HG03139 (cell line): Measurements from ENCODE around the gene LKAAEAR1.

ENCODE experiments used
- ATAC-seq: cut with Tn5 transposase; IDR thresholded peaks from one replicate; pipeline ENCODE4 v1.9.1; 2021; ENCODE audit not compliant: unreplicated experiment

LKAAEAR1 gene

GRCh38 chr20:64068386-64069208 is 15.6 kb downstream of the LKAAEAR1 start:
- no peak for ATAC-seq

- ATAC-seq: no peak
Observed at GRCh38 chr20:64067733-64068307, 16.4 kb downstream of the LKAAEAR1 start.

DNA sequence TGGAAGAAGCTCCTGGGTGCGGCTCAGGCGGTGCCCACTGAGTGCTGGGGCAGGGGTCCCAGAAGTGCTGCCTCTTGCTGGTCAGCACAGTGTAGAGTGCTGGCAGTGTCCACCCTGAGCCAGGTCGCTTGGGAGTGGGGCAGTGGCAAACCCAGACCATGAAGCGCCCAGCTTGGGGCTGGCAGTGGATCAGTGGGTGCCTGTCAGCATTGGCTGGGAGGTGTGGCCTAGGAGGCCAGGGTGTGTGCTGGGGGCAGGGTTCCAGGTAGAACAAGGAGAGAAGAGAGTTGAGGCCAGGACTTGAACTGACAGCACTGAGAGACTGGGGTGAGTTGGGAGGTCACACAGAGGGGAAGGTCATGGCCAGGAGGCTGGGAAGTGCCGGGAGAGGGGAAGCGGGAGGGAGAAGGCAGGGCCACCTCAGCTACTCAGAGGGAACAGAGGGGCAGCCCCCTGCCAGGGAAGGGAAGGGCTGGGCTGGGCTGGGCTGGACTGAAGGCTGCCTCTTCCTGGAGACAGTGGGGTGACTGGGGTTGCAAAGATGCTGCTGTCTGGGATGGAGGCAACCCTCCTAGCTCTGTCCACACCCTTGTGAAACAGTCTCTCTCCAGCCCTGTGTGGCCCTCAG is 17.1 kb downstream of the LKAAEAR1 start:
- no peak for ATAC-seq

DNA sequence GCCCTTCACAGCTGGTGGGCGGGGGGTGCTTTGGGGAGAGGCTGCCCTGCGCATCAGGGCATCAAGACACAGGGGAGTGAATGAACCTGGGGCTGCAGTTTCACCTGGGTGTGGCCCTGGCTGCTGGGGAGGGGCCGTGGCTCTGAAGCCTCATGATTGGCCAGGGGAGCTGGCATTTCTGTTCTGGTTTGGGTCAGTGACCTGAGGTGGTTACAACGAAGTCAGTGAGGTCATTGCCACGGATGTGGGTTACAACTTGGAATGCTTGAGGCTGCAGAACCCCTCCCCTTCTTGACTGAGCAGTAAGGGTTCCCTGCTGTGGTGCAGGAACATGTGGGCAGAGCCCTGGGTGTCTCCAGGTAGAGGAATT is 18.2 kb downstream of the LKAAEAR1 start:
- ATAC-seq: no peak

DNA sequence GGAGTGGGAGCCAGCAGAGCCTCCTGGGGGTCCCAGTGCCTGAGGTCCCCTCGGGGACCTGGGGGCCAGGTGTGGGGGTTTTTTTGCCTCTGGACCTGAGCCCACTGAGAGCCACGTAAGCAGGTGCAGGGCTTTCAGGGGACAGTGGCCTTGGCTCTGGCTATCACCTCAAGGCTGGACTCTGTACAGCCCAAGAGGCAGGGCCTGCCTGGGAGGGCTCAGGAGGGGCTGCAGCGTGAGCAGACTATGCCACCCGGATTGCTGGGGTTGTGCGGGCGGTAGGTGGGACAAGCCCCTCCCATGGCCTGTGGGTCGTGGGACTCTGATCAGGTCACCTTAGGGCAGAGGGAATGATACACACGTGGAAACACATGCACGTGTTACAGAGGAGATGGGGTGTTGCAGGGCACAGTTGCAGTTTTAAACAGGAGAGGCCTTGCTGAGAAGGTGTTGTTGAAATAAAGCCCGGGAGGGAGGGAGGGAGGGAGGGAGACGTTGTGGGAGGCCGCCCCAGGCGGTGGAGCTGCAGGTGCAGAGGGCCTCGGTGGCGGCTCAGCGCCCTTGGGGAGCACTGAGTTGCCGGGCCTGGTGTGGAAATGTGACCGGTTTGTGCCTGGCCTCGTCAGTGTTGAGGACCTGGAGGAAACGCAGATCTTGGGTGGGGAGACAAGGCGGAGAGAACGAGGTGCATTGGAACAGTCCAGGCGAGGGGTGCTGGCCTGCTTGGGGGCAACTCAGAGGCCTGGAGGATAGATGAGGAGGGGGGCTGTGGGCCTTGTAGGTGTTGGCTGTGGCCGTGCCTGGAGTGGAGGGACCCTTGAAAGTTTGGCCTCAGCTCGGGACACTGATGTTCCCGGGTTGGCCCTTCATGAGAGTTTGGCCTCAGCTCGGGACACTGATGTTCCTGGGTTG is 18.9 kb downstream of the LKAAEAR1 start:
- no peak for ATAC-seq

- no peak for ATAC-seq
Observed at GRCh38 chr20:64064145-64064698, 20.0 kb downstream of the LKAAEAR1 start.

DNA sequence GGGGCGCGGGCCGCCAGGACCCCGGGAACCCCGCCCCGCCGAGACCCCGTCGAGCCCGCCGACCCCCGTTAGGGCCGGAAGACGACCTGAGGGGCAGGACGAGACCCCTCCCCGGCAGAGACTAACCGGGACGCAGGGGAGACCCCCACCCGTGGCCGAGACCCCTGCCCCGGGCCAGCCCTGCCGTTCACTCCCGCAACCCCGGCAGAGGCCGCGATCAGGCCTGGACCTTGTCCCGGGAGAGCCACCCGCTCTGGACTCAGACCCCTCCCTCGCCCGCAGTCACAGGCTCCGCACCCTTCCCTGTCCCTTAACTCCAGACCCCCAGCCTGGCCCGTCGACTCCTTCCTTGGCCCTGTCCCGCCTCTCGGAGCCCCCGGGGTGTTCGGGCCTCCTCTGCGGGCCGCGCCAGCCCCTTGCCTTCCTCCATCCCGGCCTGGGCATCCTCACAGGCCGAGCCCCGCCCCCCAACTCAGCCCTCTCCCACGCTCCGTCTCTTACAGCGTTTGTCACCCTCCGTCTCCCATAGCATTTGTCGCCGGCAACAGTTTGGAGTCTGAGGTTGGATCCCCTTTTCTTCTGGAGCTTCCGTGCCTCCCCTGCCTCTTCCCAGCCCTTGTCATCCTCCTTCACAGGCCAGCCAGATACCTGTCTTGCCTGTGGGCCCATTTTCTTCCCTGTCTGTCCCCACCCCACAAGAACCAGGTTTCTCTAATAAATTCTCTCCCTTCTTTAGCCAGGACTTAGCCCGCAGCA is 20.6 kb downstream of the LKAAEAR1 start:
- no peak for ATAC-seq

DNA sequence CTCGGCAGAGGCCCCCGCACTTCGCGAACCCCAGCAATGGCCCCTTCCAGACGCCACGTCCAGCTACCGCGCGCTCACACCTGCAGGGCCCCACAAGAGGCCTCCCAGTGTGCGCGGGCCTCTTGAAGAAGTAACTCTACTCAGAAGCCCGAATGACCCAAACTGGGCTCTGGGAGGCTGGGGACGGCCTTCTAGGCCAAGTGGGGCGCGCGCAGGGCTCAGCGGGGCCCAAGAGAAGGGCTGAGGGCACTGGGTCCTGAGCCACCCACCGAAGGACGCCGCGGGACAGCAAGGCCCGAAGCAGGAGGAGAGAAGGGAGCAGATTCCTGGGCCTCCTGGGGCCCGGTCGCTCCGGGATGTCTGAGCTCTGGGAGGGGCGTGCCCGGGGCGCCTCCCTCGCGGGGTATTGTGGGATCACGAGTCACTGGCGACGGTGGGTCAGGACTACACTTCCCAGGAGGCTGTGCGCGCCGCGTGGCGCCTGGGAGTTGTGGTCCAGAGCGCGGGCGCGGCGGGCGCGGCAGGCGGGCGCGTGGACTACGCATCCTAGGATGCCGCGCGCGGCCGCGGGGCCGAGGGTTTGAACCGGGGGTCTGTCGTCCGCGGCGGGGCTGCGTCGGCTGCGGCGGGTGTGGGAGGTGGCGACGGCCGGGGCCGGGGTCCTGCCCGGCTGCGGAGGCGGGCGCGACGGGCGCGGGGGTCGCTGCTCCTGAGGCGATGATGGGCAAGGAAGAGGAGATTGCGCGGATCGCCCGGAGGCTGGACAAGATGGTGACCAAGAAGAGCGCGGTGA is 21.4 kb downstream of the LKAAEAR1 start, which contains the start of gene TCEA2:
Gene TCEA2, plus strand, starts transcription at position 603 of the 793 bp plus-strand sequence. Its CDS starts 115 bp downstream, at position 718.
- peak; percentile 76 for ATAC-seq

GRCh38 chr20:64062276-64062595 is 22.0 kb downstream of the LKAAEAR1 start:
- no peak for ATAC-seq

- no peak for ATAC-seq
Observed at GRCh38 chr20:64058536-64058935, 25.7 kb downstream of the LKAAEAR1 start.

DNA sequence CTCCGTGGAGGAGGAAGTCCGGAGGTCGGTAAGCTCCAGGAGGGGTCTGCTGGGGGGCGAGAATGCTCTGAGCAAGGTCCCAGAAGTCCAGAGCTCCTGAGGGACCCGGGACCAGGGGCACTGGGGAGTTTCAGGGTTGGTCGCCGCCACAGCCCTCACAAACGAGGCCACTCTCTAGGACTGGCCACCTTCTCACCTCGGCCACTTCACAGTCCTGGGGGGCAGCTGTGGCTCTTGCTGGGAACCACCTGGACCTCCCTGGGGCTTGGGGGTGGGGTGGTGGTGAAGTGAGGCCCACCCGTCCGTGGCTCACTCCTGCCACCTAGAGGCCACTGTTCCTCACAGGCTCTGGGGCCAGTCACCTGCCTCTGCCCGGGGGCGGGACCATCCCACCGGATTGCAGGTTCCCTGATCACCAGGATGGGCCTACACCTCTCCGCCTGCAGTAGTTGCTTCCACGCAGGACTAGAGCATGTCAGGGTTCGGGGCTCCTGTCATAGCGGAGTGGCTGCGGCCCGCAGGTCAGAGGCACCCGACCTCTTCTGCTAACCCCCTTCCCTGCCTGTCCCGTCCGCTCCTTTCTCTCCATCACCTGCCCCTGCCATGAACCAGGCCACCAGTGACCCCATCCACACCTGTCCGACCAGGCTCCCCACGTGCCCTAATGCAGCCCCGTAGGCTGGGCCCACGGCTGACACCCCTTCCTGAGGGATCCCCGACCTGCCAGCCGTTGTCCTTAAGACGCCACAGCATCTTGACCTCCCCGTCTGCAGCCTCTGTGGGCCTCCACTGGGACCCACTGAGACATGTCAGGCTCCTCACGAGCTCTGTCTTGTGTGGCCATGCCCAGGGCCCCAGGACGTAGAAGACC is 26.3 kb downstream of the LKAAEAR1 start:
- no peak for ATAC-seq

DNA sequence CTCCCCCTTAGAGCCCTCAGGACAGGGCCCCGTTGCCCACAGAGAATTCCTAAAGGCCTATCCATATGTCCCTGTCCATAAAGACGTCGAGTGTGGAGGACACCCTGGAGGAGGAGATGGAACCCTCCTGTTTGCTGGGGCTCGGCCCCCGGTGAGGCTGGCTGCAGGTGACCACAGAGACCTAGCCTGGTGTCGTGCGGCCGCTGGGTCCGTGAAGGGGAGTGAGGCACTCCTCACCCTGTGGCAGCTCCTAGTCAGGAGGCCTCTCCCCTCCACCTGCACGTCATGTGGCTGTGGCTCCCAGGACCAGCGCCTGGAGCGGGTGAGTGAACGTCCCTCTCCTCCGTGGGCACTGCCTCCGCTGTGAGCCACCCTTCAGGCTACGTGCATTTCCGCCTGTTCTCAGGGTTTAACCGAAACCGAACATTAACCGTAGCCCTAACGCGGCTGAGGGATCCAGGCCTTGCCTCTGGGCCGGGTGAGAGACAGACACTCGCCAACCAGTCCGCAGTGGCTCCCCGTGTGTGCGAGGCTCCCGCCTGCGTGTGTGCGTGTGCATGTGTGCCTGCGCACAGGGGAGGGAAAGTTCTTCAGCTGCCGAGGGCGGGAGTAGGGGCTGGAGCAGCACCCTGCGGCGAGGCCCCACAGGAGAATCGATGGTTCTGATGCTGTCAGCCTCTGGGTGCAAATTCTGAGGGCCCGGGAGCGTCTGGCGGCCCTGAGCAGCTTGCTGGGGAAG is 27.1 kb downstream of the LKAAEAR1 start:
- no peak for ATAC-seq

GRCh38 chr20:64056639-64056888 is 27.6 kb downstream of the LKAAEAR1 start:
- ATAC-seq: no peak

DNA sequence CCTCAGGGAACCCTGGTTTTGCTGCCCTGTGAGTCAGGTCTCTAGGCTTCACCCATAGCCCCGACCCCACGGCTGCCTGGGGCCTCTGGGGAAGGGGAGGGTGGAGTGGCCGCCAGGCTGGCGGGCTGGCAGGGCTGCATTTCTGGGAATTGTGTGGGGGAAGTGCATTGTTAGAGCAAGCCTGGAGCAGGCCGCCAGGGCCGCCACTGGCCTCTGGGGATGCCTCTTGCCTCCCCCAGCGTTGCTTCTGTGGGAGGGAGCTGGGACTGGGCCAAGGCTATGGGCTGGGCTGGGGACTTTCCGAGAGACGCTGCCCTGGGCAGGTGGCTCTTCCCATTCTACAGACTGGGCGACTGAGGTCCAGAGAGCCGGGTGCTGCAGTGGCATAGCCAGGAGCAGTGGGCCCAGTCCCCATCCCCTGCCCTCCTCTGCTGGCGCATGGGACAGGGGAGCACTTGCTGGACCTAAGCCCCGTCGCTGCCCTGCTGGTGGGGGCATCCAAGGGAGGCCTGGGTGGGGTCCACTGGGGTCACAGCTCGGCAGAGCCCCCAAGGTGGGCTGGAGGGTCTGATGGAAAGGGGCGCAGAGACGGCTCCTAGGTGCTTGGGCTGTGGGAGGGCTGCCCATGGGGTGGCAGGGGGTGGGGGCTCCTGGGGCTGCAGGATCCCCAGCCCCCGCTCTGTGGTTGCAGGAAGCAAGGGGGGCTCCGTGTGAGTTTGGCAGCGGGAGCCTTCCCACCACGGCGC is 28.1 kb downstream of the LKAAEAR1 start:
- ATAC-seq: no peak

DNA sequence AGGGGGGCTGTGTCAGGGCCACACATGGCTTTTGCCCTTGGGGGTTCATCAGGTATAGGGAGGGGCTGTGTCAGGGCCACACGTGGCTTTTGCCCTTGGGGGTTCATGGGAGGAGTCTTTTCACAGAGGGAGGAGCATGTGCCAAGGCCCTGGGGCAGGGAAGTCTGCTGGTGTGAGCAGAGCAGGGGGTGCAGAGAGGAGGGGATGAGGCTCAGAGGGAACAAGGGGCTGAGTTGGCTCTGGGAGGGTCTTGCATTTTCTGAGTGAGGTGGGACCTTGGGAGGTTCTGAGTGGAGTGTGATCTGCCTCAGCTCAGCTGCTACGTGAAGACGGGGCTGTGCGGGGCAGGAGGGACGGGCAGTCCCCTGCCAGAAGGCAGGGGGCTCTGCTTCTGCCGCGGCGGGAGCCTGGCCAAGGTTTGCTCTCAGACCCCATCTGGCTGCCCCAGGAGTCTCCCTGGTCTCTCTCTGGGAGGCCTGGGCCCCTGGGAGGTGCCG is 28.8 kb downstream of the LKAAEAR1 start:
- no peak for ATAC-seq

DNA sequence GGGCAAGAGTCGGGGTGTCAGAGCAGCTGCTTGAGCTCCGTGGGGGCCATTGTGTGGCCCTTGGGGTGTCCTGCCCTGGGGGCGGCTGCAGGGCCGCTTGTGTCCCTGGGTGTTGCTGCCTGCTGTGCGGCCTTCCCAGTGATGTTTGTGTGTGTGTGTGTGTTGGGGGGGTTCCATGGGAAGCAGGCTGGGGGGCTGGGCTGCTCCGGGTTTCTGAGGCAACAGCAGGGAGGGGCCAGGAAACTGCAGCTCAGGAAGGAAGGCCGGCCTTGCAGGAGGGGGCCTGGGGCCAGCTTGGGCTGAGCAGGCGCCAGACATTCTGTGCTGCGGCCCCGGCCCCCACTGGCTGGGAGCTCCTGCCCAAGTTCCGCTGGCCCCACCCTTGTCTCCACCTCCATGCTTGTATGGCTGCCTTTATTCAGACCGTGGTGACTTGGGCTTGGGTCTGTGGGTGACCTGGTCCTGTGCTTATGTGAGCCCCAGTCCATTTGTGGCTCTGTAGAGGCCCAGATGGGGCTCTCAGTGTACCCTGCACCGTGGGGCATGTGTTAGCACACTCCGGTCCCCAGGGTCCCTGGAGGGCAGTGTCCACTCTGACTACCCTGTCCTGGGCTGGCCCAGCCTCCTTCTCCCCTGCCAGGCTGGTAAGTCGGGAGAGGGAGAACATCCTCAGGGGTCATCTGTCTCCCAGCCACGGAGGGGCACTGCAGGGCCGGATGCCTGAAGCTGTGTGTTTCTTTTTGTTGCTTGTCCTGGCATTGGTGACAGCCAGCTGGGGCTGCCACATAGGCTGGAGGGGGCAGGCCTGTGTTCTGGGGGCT is 30.1 kb downstream of the LKAAEAR1 start:
- no peak for ATAC-seq
